C4-2B (cell line): ENCODE measurements around the gene BLMH.

Source experiments
- ZFX ChIP-seq: fragments of 450-650 bp; IDR thresholded peaks from 2 replicates; pipeline ENCODE4 v1.6.1; 2017
- TF ChIP-seq, protein P1 (sequence below): fragments of 450-650 bp; conservative IDR thresholded peaks from 2 replicates; pipeline ENCODE4 v1.5.1; 2017; ENCODE audit warnings: mild to moderate bottlenecking

DNA sequence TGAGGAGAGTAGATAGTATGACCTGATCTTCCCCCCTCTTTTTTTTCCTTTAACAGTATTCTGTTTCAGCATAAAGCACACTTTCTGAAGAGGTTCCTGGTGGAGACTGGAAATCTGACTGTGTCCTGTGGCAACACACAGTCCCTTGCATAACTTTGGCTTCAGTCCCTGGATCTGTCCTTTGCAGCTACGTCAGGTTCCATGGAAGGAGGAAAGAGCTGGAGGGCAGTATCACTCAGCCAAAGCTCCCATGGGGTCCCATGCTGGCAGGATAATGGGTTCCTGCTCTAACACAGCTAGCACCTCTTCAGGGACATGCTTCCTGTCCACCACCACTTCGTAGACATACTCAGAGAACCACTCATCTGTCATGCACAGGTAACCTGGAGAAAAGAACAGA, 43.0 kb downstream of the BLMH start:
- TF ChIP-seq, protein P1, sequence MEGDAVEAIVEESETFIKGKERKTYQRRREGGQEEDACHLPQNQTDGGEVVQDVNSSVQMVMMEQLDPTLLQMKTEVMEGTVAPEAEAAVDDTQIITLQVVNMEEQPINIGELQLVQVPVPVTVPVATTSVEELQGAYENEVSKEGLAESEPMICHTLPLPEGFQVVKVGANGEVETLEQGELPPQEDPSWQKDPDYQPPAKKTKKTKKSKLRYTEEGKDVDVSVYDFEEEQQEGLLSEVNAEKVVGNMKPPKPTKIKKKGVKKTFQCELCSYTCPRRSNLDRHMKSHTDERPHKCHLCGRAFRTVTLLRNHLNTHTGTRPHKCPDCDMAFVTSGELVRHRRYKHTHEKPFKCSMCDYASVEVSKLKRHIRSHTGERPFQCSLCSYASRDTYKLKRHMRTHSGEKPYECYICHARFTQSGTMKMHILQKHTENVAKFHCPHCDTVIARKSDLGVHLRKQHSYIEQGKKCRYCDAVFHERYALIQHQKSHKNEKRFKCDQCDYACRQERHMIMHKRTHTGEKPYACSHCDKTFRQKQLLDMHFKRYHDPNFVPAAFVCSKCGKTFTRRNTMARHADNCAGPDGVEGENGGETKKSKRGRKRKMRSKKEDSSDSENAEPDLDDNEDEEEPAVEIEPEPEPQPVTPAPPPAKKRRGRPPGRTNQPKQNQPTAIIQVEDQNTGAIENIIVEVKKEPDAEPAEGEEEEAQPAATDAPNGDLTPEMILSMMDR, result no peak
- no peak for TF ChIP-seq ZFX
